Measurements from ENCODE around the gene TOP1.
A peak's percentile ranks its signal among the peaks of the same experiment; 100 is the strongest.

Gene TOP1

GRCh38 chr20:41038149-41038877 lies 9.7 kb downstream of the TOP1 start:
- DNase-seq, result no peak

GRCh38 chr20:41038878-41039404 lies 10.3 kb downstream of the TOP1 start:
- no peak for DNase-seq

GRCh38 chr20:41040855-41041254 lies 12.2 kb downstream of the TOP1 start:
- no peak for DNase-seq

- no peak for DNase-seq
Observed at GRCh38 chr20:41041693-41042092, 13.1 kb downstream of the TOP1 start.

- no peak for DNase-seq
Observed at GRCh38 chr20:41044409-41045062, 15.9 kb downstream of the TOP1 start.

GRCh38 chr20:41045671-41046070 lies 17.0 kb downstream of the TOP1 start:
- no peak for DNase-seq

- no peak for DNase-seq
Observed at GRCh38 chr20:41046716-41047115, 18.1 kb downstream of the TOP1 start.

GRCh38 chr20:41047279-41047974 lies 18.8 kb downstream of the TOP1 start:
- no peak for DNase-seq

GRCh38 chr20:41047975-41048305 lies 19.3 kb downstream of the TOP1 start:
- no peak for DNase-seq

- no peak for DNase-seq
Observed at GRCh38 chr20:41048461-41049301, 20.1 kb downstream of the TOP1 start.

- no peak for DNase-seq
Observed at GRCh38 chr20:41049451-41049850, 20.8 kb downstream of the TOP1 start.

GRCh38 chr20:41050361-41051008 lies 21.9 kb downstream of the TOP1 start:
- DNase-seq, result no peak

GRCh38 chr20:41051009-41051825 lies 22.6 kb downstream of the TOP1 start:
- DNase-seq, result no peak

- no peak for DNase-seq
Observed at GRCh38 chr20:41052742-41053419, 24.3 kb downstream of the TOP1 start.

GRCh38 chr20:41054070-41054846 lies 25.6 kb downstream of the TOP1 start:
- peak in 1 of 2 donors; percentile 6 for DNase-seq

GRCh38 chr20:41054847-41055230 lies 26.2 kb downstream of the TOP1 start:
- DNase-seq, result no peak

- no peak for DNase-seq
Observed at GRCh38 chr20:41055679-41056078, 27.1 kb downstream of the TOP1 start.

GRCh38 chr20:41057999-41058673 lies 29.5 kb downstream of the TOP1 start:
- peak in 1 of 2 donors; percentile 6 for DNase-seq
